HepG2 (cell line): ENCODE results near the gene HINFP. TPM values are rescaled to one million over a fixed set of nuclear protein-coding genes. Genes with fewer than 3 reads are reported as not detected.

ENCODE experiments used
- AHR ChIP-seq: IDR thresholded peaks from 2 replicates; pipeline ENCODE4 v1.6.1; 2018; ENCODE audit warnings: missing genetic modification reagents, missing compliant biosample characterization
- ETV6 ChIP-seq: sonication (generic); formaldehyde crosslinking; conservative IDR thresholded peaks from 2 replicates; pipeline ENCODE4 v1.4.0; 2020; ENCODE audit warnings: missing genetic modification reagents
- FOSL2 ChIP-seq: sonication (generic); formaldehyde crosslinking; IDR thresholded peaks from 2 replicates; pipeline ENCODE4 v1.4.0; 2020; ENCODE audit warnings: missing genetic modification reagents
- FOXC1 ChIP-seq: sonication (generic); formaldehyde crosslinking; IDR thresholded peaks from 2 replicates; pipeline ENCODE4 v1.8.0; 2022; ENCODE audit warnings: mild to moderate bottlenecking, missing genetic modification reagents, borderline replicate concordance
- FOXJ3 ChIP-seq: sonication (generic); formaldehyde crosslinking; IDR thresholded peaks from 2 replicates; pipeline ENCODE4 v1.4.0; 2020; ENCODE audit warnings: missing genetic modification reagents, mild to moderate bottlenecking, borderline replicate concordance
- HMGXB4 ChIP-seq, 2 experiments: sonication (generic) in 1 of 2; formaldehyde crosslinking in 1 of 2; IDR thresholded peaks; 2 replicates each; pipeline versions ENCODE4 v1.4.0 to v1.6.1; 2018 to 2020; ENCODE audit warnings: missing genetic modification reagents in 2 of 2, borderline replicate concordance in 1 of 2, low read depth in 1 of 2, mild to moderate bottlenecking in 1 of 2, missing biosample characterization in 1 of 2
- HOXA9 ChIP-seq: sonication (generic); formaldehyde crosslinking; IDR thresholded peaks from 2 replicates; pipeline ENCODE4 v1.8.1; 2022; ENCODE audit warnings: missing genetic modification reagents, mild to moderate bottlenecking, moderate library complexity, borderline replicate concordance
- JUN ChIP-seq: sonication (generic); formaldehyde crosslinking; IDR thresholded peaks from 2 replicates; pipeline ENCODE4 v1.4.0; 2020; ENCODE audit warnings: mild to moderate bottlenecking, missing genetic modification reagents
- POLR2A ChIP-seq, 2 experiments: IDR thresholded peaks; 2 replicates each; pipeline ENCODE4 v1.6.1; 2011; ENCODE audit warnings: low read depth in 2 of 2, low read length in 2 of 2, mild to moderate bottlenecking in 1 of 2, moderate library complexity in 1 of 2; ENCODE audit not compliant: insufficient read depth in 1 of 2
- SALL1 ChIP-seq: sonication (generic); formaldehyde crosslinking; IDR thresholded peaks from 2 replicates; pipeline ENCODE4 v1.8.0; 2022; ENCODE audit warnings: mild to moderate bottlenecking, missing genetic modification reagents
- SMARCC2 ChIP-seq: fragments of 450-650 bp; IDR thresholded peaks from 2 replicates; pipeline ENCODE4 v1.6.1; 2017; ENCODE audit warnings: antibody characterized with exemption, mild to moderate bottlenecking
- SRSF1 ChIP-seq: fragments of 200-400 bp; formaldehyde crosslinking; optimal IDR thresholded peaks from 2 replicates; pipeline ENCODE3; 2017; ENCODE audit warnings: mild to moderate bottlenecking, low read depth, low read length, moderate library complexity
- TCF7L2 ChIP-seq: IDR thresholded peaks from 2 replicates; pipeline ENCODE4 v1.6.1; 2011; ENCODE audit warnings: mild to moderate bottlenecking, low read depth, low read length, moderate library complexity
- TOPORS ChIP-seq: sonication (generic); formaldehyde crosslinking; IDR thresholded peaks from 2 replicates; pipeline ENCODE4 v1.8.0; 2023; ENCODE audit warnings: mild to moderate bottlenecking, missing genetic modification reagents
- ZBTB1 ChIP-seq: sonication (generic); formaldehyde crosslinking; IDR thresholded peaks from 2 replicates; pipeline ENCODE4 v1.4.0; 2020; ENCODE audit warnings: missing genetic modification reagents, borderline replicate concordance
- ZMYM2 ChIP-seq: sonication (generic); formaldehyde crosslinking; IDR thresholded peaks from 2 replicates; pipeline ENCODE4 v1.8.0; 2022; ENCODE audit warnings: mild to moderate bottlenecking, missing genetic modification reagents
- ZNF20 ChIP-seq: sonication (generic); formaldehyde crosslinking; IDR thresholded peaks from 2 replicates; pipeline ENCODE4 v1.4.0; 2020; ENCODE audit warnings: mild to moderate bottlenecking, moderate library complexity, missing genetic modification reagents
- ZNF256 ChIP-seq: sonication (generic); formaldehyde crosslinking; conservative IDR thresholded peaks from 2 replicates; pipeline ENCODE4 v1.4.0; 2020; ENCODE audit warnings: missing genetic modification reagents
- ZNF431 ChIP-seq: sonication (generic); formaldehyde crosslinking; IDR thresholded peaks from 2 replicates; pipeline ENCODE4 v1.9.0; 2022; ENCODE audit warnings: missing genetic modification reagents, low read depth, mild to moderate bottlenecking, borderline replicate concordance
- ZNF563 ChIP-seq: sonication (generic); formaldehyde crosslinking; IDR thresholded peaks from 2 replicates; pipeline ENCODE4 v1.8.0; 2022; ENCODE audit warnings: mild to moderate bottlenecking, moderate library complexity, missing genetic modification reagents
- polyA plus RNA-seq, 8 experiments: library from polyadenylated mRNA; depleted of rRNA in 3 of 8; stranded (reverse) in 7 of 8; unstranded in 1 of 8; fragments of >200 nt; fragmentation: Illumina TruSeq in 4 of 8; extraction: Trizol in 4 of 8; gene quantifications; 2 replicates each; pipeline versions ENCODE4 v1.2.1 to v1.2.3, GENCODE V29; 2011 to 2016; ENCODE audit warnings: low read depth in 4 of 8, missing spikeins in 1 of 8, mixed read lengths in 1 of 8; ENCODE audit not compliant: insufficient read depth in 1 of 8
- total RNA-seq, 5 experiments: library from RNA; depleted of rRNA; stranded (reverse); fragments of >200 nt; fragmentation: Illumina TruSeq; extraction: Trizol; gene quantifications; 2 replicates each; pipeline ENCODE4 v1.2.3, GENCODE V29; 2016; ENCODE audit warnings: low read depth in 1 of 5
- TF ChIP-seq, protein P1 (sequence below): sonication (generic); formaldehyde crosslinking; IDR thresholded peaks from 2 replicates; pipeline ENCODE4 v1.4.0; 2020; ENCODE audit warnings: missing genetic modification reagents
- TF ChIP-seq, protein P2 (sequence below): sonication (generic); formaldehyde crosslinking; IDR thresholded peaks from 2 replicates; pipeline ENCODE4 v1.4.0; 2020; ENCODE audit warnings: missing genetic modification reagents, low read depth, mild to moderate bottlenecking, borderline replicate concordance
- TF ChIP-seq, protein P3 (sequence below): sonication (generic); formaldehyde crosslinking; IDR thresholded peaks from 2 replicates; pipeline ENCODE4 v1.4.0; 2020; ENCODE audit warnings: mild to moderate bottlenecking, missing genetic modification reagents
- TF ChIP-seq, protein P4 (sequence below): sonication (generic); formaldehyde crosslinking; IDR thresholded peaks from 2 replicates; pipeline ENCODE4 v1.5.1; 2020; ENCODE audit warnings: missing genetic modification reagents, mild to moderate bottlenecking, borderline replicate concordance

The HINFP gene
- total and polyA plus RNA-seq, 2 of the 13 experiments (the other 11 are each of a cell fraction or from before 2014, with no cell fraction given), result 15.1 to 21.4 TPM

GRCh38 chr11:119084663-119085436, 36.5 kb upstream of the HINFP start, which contains the start of gene HMBS (continued):
- TF ChIP-seq FOXC1 (CRISPR knock-in tag) (peak; percentile 62; the same call in 1 of the 2 replicates), FOXJ3 (CRISPR knock-in tag) (no peak), SRSF1 (no peak), JUN (CRISPR knock-in tag) (peak; percentile 51; the same call in 1 of the 2 replicates), ZMYM2 (0 out of 2 replicates have a peak, but pooled peaks have one; percentile 24), POLR2A (IDR thresholded peaks at IDR 0.05; ENCODE audit: insufficient read depth in 1 of 2, low read depth in 2 of 2, low read length in 2 of 2) (peak; percentile 83 to 93), FOSL2 (no peak), HOXA9 (CRISPR knock-in tag) (no peak), ZNF563 (CRISPR knock-in tag) (peak; percentile 76; the same call in 1 of the 2 replicates), HMGXB4 (CRISPR knock-in tag; IDR thresholded peaks at IDR 0.05; ENCODE audit: borderline replicate concordance in 1 of 2, low read depth in 1 of 2) (peak; percentile 70 to 78; a peak in 3 of 4 replicates), ZNF431 (CRISPR knock-in tag) (no peak), ZNF20 (CRISPR knock-in tag) (no peak), ZBTB1 (CRISPR knock-in tag) (no peak), SMARCC2 (no peak), SALL1 (CRISPR knock-in tag) (peak; percentile 85), TCF7L2 (no peak), AHR (CRISPR knock-in tag) (0 out of 2 replicates have a peak, but pooled peaks have one; percentile 34), TOPORS (CRISPR knock-in tag) (no peak), ZNF256 (CRISPR knock-in tag) (no peak), ETV6 (CRISPR knock-in tag) (0 out of 2 replicates have a peak, but pooled peaks have one; percentile 68)
- TF ChIP-seq, protein P1, sequence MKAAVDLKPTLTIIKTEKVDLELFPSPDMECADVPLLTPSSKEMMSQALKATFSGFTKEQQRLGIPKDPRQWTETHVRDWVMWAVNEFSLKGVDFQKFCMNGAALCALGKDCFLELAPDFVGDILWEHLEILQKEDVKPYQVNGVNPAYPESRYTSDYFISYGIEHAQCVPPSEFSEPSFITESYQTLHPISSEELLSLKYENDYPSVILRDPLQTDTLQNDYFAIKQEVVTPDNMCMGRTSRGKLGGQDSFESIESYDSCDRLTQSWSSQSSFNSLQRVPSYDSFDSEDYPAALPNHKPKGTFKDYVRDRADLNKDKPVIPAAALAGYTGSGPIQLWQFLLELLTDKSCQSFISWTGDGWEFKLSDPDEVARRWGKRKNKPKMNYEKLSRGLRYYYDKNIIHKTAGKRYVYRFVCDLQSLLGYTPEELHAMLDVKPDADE (CRISPR knock-in tag), result no peak; the same call in 1 of the 2 replicates
- TF ChIP-seq, protein P2, sequence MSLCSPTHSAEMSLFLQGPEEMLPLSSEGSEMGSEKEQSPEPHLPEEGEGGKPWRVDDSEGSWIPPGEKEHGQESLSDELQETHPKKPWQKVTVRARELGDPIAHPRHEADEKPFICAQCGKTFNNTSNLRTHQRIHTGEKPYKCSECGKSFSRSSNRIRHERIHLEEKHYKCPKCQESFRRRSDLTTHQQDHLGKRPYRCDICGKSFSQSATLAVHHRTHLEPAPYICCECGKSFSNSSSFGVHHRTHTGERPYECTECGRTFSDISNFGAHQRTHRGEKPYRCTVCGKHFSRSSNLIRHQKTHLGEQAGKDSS (CRISPR knock-in tag), result peak; percentile 81
- TF ChIP-seq, protein P3, sequence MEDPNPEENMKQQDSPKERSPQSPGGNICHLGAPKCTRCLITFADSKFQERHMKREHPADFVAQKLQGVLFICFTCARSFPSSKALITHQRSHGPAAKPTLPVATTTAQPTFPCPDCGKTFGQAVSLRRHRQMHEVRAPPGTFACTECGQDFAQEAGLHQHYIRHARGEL (CRISPR knock-in tag), result no peak
- TF ChIP-seq, protein P4, sequence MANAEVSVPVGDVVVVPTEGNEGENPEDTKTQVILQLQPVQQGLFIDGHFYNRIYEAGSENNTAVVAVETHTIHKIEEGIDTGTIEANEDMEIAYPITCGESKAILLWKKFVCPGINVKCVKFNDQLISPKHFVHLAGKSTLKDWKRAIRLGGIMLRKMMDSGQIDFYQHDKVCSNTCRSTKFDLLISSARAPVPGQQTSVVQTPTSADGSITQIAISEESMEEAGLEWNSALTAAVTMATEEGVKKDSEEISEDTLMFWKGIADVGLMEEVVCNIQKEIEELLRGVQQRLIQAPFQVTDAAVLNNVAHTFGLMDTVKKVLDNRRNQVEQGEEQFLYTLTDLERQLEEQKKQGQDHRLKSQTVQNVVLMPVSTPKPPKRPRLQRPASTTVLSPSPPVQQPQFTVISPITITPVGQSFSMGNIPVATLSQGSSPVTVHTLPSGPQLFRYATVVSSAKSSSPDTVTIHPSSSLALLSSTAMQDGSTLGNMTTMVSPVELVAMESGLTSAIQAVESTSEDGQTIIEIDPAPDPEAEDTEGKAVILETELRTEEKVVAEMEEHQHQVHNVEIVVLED, result 0 out of 2 replicates have a peak, but pooled peaks have one; percentile 44
